K562 treated with DMSO at 1 percent for 24 hours (cell line): ENCODE measurements around the gene SMIM43. TPM values are rescaled to one million over a fixed set of nuclear protein-coding genes. Genes with fewer than 3 reads are reported as not detected.

Experiments
- total RNA-seq: library from RNA; unstranded; fragments of 300-600 nt; gene quantifications from 2 replicates; pipeline ENCODE4 v1.2.3, GENCODE V29; 2022; ENCODE audit warnings: low read depth; ENCODE audit not compliant: insufficient read depth

Gene SMIM43
- total RNA-seq, result not detected in 2 replicates

DNA sequence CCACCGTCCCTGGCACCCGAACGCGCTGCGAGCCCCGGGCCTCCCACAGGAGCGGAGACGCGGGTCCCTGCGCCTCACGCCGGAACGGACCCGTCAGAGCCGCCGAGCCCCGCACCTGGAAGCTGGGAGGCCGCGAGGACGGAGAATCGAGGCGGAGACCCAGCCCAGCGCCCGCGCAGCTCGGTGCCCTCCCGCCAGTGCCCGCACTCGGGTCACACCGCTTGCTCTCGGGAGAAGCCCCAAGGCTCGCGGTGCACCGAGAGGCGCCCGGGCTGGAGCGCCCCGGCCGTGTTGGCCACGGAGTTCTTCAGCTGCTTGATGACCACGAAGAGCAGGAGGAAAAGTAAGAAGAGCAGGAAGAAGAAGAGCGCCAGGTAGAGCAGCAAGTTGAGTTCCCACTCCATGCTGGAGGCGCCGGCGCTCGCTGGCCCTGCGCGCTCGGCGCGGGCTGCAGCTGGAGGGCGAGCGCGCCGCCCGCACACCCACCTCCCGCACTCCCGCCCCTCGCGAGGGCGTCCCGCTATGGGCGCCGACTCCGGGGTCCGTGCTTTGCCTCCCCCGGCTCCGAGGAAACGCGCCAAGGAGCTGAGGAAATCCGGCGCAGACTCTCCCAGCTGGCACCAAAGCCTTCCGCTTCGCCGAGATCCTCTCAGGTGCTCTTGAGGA is at the start of gene SMIM43:
SMIM43 (minus strand) TSS at position 463 of the 666 bp plus-strand sequence; CDS start at position 404, 59 bp downstream.

DNA sequence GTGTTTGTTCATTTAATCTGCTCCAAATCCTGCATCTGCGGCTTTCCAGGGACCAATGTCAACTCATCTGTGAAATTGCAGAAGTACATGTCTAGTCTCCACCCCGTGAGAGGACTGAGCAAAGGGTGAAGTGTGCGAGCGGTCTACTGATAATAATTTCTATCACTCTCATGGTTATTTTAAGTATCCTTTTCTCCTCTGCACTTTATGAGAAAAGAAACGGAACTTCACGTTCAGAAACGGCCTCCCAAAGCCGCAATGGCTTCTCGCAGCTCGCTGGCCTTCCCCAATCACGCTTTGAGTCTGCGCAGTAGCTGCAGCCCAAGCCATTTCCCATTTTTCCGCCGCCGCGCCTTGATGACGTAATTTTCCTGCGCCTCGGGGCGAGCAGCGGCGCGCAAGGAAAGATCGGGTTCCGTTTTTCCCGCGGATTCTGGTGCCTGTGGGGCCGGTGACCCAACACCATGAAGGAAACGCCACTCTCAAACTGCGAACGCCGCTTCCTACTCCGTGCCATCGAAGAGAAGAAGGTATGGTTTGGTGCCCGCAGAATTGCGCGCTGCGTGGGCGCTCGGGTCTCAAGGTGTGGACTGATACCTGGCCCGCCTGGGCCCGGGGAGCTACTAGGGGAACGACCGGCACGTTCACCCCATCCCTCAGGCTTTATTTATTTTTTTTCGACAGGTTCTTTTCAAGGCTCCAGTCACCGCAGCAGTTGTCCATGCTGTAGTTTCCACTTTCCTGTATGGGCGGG is 36.2 kb upstream of the SMIM43 start, which contains the start of gene EXOSC9:
EXOSC9 (plus strand) TSS at position 363 of the 754 bp plus-strand sequence; CDS start at position 465, 102 bp downstream.

Other genes starting within 250 kb of the SMIM43 start
- gene ANXA5, start 68.2 kb downstream of the SMIM43 start, total RNA-seq, result 113 and 142 TPM in 2 replicates
- 41.1 and 52.4 TPM in 2 replicates for gene EXOSC9, start 36.2 kb upstream of the SMIM43 start, total RNA-seq
- 95.4 and 101 TPM in 2 replicates for gene CCNA2, start 58.7 kb upstream of the SMIM43 start, total RNA-seq
- gene BBS7, start 105.3 kb upstream of the SMIM43 start, total RNA-seq, result 8.3 and 9.9 TPM in 2 replicates
- not detected in 2 replicates for gene TRPC3, start 186.9 kb upstream of the SMIM43 start, total RNA-seq